Bladder microvascular endothelial cell (primary cell): Measurements from ENCODE around the gene HSPA6. TPM values are rescaled to one million over a fixed set of nuclear protein-coding genes. Genes with fewer than 3 reads are reported as not detected.

Source experiments
- total RNA-seq: library from RNA; depleted of rRNA; stranded (reverse); fragments of >200 nt; gene quantifications from 2 replicates; pipeline ENCODE4 v1.2.3, GENCODE V29; 2014

The HSPA6 gene
- total RNA-seq: under 0.01 and 0.38 TPM in 2 replicates

DNA sequence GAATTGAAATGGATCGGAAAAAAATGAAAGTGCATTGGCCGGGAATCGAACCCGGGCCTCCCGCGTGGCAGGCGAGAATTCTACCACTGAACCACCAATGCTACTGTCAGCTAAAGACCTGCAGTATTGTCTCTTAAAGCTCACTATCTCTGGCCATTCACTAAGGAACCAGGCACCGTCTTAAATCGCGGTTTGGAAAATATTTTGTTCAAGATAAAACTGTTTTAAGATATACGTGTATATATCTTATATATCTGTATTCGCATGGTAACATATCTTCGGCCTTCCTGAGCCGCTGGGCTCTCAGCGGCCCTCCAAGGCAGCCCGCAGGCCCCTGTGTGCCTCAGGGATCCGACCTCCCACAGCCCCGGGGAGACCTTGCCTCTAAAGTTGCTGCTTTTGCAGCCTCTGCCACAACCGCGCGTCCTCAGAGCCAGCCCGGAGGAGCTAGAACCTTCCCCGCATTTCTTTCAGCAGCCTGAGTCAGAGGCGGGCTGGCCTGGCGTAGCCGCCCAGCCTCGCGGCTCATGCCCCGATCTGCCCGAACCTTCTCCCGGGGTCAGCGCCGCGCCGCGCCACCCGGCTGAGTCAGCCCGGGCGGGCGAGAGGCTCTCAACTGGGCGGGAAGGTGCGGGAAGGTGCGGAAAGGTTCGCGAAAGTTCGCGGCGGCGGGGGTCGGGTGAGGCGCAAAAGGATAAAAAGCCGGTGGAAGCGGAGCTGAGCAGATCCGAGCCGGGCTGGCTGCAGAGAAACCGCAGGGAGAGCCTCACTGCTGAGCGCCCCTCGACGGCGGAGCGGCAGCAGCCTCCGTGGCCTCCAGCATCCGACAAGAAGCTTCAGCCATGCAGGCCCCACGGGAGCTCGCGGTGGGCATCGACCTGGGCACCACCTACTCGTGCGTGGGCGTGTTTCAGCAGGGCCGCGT is at the start of gene HSPA6:
HSPA6 (plus strand) TSS at position 724 of the 925 bp plus-strand sequence; CDS start at position 843, 119 bp downstream.

DNA sequence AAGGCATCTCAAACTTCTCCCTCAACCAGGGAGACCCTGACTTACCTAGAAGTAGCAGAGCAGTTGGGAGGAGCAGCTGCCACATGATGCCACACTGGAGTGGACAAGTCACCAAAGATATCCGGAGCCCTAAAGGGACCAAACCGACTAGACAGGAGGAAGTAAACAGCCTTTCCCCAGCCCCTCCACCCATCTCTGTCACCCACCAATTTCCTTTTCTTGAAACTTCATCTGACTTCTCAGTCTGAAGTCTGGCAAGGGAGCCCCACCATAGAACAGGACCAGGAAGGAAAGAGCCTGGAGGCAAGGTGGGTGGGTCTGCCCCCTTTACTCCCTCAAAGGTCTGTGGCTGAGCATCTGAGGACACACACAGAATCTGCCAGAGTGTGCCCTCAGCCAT is 25.3 kb downstream of the HSPA6 start, which contains the start of gene FCGR3A:
FCGR3A (minus strand) TSS at position 167 of the 400 bp plus-strand sequence; CDS start at position 85, 82 bp downstream.

Other genes starting within 250 kb of the HSPA6 start
- 0.76 and 0.81 TPM in 2 replicates for gene MPZ, start 214.6 kb upstream of the HSPA6 start, total RNA-seq
- gene SDHC, start 210.2 kb upstream of the HSPA6 start, total RNA-seq: 6.3 and 23.0 TPM in 2 replicates
- gene CFAP126, start 156.7 kb upstream of the HSPA6 start, total RNA-seq: not detected in 2 replicates
- 0.44 TPM in 1 of 2 replicates, not detected in the other for gene FCGR2A, start 19.1 kb upstream of the HSPA6 start, total RNA-seq
- not detected in 2 replicates for gene FCGR3A, start 25.3 kb downstream of the HSPA6 start, total RNA-seq
- not detected in 2 replicates for gene FCGR3B, start 106.6 kb downstream of the HSPA6 start, total RNA-seq
- not detected in 2 replicates for gene FCGR2B, start 138.6 kb downstream of the HSPA6 start, total RNA-seq
- 0.06 and 0.49 TPM in 2 replicates for gene FCRLA, start 182.7 kb downstream of the HSPA6 start, total RNA-seq
- 0.19 and 0.97 TPM in 2 replicates for gene FCRLB, start 197.0 kb downstream of the HSPA6 start, total RNA-seq
- 27.4 and 34.2 TPM in 2 replicates for gene DUSP12, start 225.2 kb downstream of the HSPA6 start, total RNA-seq
- 29.8 and 77.5 TPM in 2 replicates for gene ATF6, start 241.8 kb downstream of the HSPA6 start, total RNA-seq